ENCODE data around the gene TRAF3.

GRCh38 chr14:102888748-102889147 is 111.5 kb downstream of the TRAF3 start:
- TF ChIP-seq EZH2 (IDR thresholded peaks at IDR 0.05; ENCODE audit: borderline replicate concordance, low read length) (no peak), CTCF (conservative IDR thresholded peaks at IDR 0.05 in 1 of 2, IDR thresholded peaks at IDR 0.05 in 1 of 2; ENCODE audit: extremely low read depth in 1 of 2, insufficient read depth in 1 of 2, low read depth in 1 of 2, low read length in 2 of 2) (no peak)
